Measurements from ENCODE around the gene CDKN1A.

- TF ChIP-seq POLR2A (IDR thresholded peaks at IDR 0.05): no peak
- no peak for TF ChIP-seq CTCF (IDR thresholded peaks at IDR 0.05)
These were observed 22.1 kb upstream of the CDKN1A start for GRCh38 chr6:36656441-36656840.

Measured in ovary (tissue), 3 donors.